Aorta (tissue), 5 donors: ENCODE data around the gene CFAP206. TPM values are rescaled to one million over a fixed set of nuclear protein-coding genes. Genes with fewer than 3 reads are reported as not detected.

Experiments used
- ATAC-seq: fragments of 200-7000 bp; cut with Tn5 transposase; one replicate; pipeline ENCODE4 v1.9.1; 2022; ENCODE audit warnings: moderate library complexity; ENCODE audit not compliant: low FRiP score
- DNase-seq, 2 donors: peaks; one replicate each; pipeline ENCODE4 v3.0.0-alpha.2; 2020
- H3K27ac ChIP-seq, 2 donors: one replicate each; pipeline ENCODE4 v1.5.1; 2013; ENCODE audit warnings: low read length in 2 of 2, mild to moderate bottlenecking in 2 of 2, moderate library complexity in 2 of 2, control low read depth in 1 of 2, inconsistent platforms in 1 of 2, low read depth in 1 of 2
- H3K27me3 ChIP-seq, 2 donors: one replicate each; pipeline ENCODE4 v1.6.1; 2013; ENCODE audit warnings: control low read depth in 1 of 2, low read length in 1 of 2, mild to moderate bottlenecking in 1 of 2, moderate library complexity in 1 of 2; ENCODE audit not compliant: insufficient read depth in 2 of 2, control insufficient read depth in 1 of 2
- H3K36me3 ChIP-seq, 2 donors: one replicate each; pipeline ENCODE4 v1.6.1; 2013; ENCODE audit warnings: control low read depth in 1 of 2, low read length in 1 of 2, mild to moderate bottlenecking in 1 of 2; ENCODE audit not compliant: insufficient read depth in 2 of 2, control insufficient read depth in 1 of 2
- H3K4me1 ChIP-seq, 2 donors: one replicate each; pipeline ENCODE4 v1.6.1; 2013; ENCODE audit warnings: low read length in 2 of 2, control low read depth in 1 of 2, mild to moderate bottlenecking in 1 of 2, moderate library complexity in 1 of 2; ENCODE audit not compliant: insufficient read depth in 2 of 2, control insufficient read depth in 1 of 2
- H3K4me3 ChIP-seq, 2 donors: one replicate each; pipeline ENCODE4 v1.5.1; 2013; ENCODE audit warnings: low read length in 2 of 2, control low read depth in 1 of 2, mild to moderate bottlenecking in 1 of 2
- H3K9me3 ChIP-seq: one replicate; pipeline ENCODE4 v1.6.1; 2013; ENCODE audit warnings: mild to moderate bottlenecking, low read length; ENCODE audit not compliant: control insufficient read depth
- WGBS, 2 donors: extraction: QIAGEN DNeasy Blood & Tissue Kit; methylation state at CpG; one replicate each; pipeline ENCODE4 v1.1.7; 2013; 5-methylcytosine and 5-hydroxymethylcytosine counted together
- intact Hi-C, 2 donors: fragments of 100-400 bp; cut with DNase I; formaldehyde crosslinking; loops; one replicate each; pipeline versions ENCODE4 v1.14.2 to v1.15.0; 2022
- long read RNA-seq, 2 donors: library from polyadenylated mRNA; unstranded; transcript quantifications; one replicate each; pipeline ENCODE4 v2.0.0, GENCODE V29; 2020 to 2021
- polyA plus RNA-seq, 2 donors: library from polyadenylated mRNA; stranded (reverse); fragments of 200-250 nt; gene quantifications; one replicate each; pipeline ENCODE4 v1.2.3, GENCODE V29; 2013
- total RNA-seq, 2 donors: library from RNA; stranded (reverse); fragmentation: NEBNext Ultra II Directional; extraction: Animal tissue kit (Norgen Biotek cat#: 25700); gene quantifications; one replicate each; pipeline ENCODE4 v1.2.1, GENCODE V29; 2021
- donor health status: healthy with polysubstance abuse.
- donor health status: Bipolar disorder and iron deficiency.
- donor health status: DM: no; HTN: no; CAD: no.
- donor health status: DM: no; HTN: no; CAD: no.
- donor health status: DM: yes; HTN: yes; CAD: no.

Gene CFAP206
- total RNA-seq (under 1 TPM in 1 of 2 donors, not detected in 1; 0.45 TPM), polyA plus RNA-seq (under 1 TPM in 1 of 2 donors, not detected in 1; 0.46 TPM)
- long read RNA-seq, donor 1: 0 reads
- long read RNA-seq, donor 2: 0 reads

- Histone ChIP-seq H3K27ac (peak within 1 kb of the TSS in 1 of 2 donors; percentile 34), H3K27me3 (no peaks in the 10 kb centered on the region), H3K4me3 (peak within 1 kb of the TSS; percentile 55 to 58), H3K4me1 (no peaks in the 10 kb centered on the region), H3K9me3 (no peaks in the 10 kb centered on the region), H3K36me3 (no peaks in the 10 kb centered on the region)
- WGBS, 2 donors: 0% methylated on average over 50 to 82 of the region's 82 CpGs
- intact Hi-C loops: loop anchor here (2.0 to 5.0 kb wide), 2 partner anchors 64 to 65 kb away; partner anchors contain the start of gene SLC35A1 (in 2 of the 2)
- ATAC-seq (peak; percentile 96), DNase-seq (peak; percentile 85 to 93)
Measured at GRCh38 chr6:87407901-87408720, at the start of gene CFAP206. Gene CFAP206 (plus strand): TSS chr6:87407972. CDS start chr6:87409840, 1,868 bp downstream.

GRCh38 chr6:87364602-87365252, 43.0 kb upstream of the CFAP206 start:
- 75% methylated on average over 5 of the region's 5 CpGs for WGBS, 2 donors
- DNase-seq (no peak), ATAC-seq (no peak)
- Histone ChIP-seq H3K36me3 (no peaks in the 10 kb centered on the region), H3K4me1 (no peaks in the 10 kb centered on the region), H3K27me3 (no peaks in the 10 kb centered on the region), H3K4me3 (no peak overlapping the region), H3K9me3 (peaks cover 2% of the 10 kb centered on the region), H3K27ac (no peak overlapping the region)
- intact Hi-C loops: no loop called here

GRCh38 chr6:87366072-87366827, 41.5 kb upstream of the CFAP206 start:
- DNase-seq (no peak), ATAC-seq (no peak)
- intact Hi-C loops: no loop called here
- H3K27ac ChIP-seq: no peak overlapping the region
- H3K4me1 ChIP-seq: no peaks in the 10 kb centered on the region
- no peaks in the 10 kb centered on the region for H3K36me3 ChIP-seq
- WGBS, 2 donors: 90% methylated on average over 4 of the region's 4 CpGs
- no peak overlapping the region for H3K4me3 ChIP-seq
- H3K9me3 ChIP-seq: peaks cover 2% of the 10 kb centered on the region
- H3K27me3 ChIP-seq: no peaks in the 10 kb centered on the region

- peaks cover 2% of the 10 kb centered on the region for H3K9me3 ChIP-seq
- no peaks in the 10 kb centered on the region for H3K36me3 ChIP-seq
- no peaks in the 10 kb centered on the region for H3K27me3 ChIP-seq
- H3K27ac ChIP-seq: no peak overlapping the region
- intact Hi-C loops: no loop called here
- H3K4me3 ChIP-seq: no peak overlapping the region
- H3K4me1 ChIP-seq: no peaks in the 10 kb centered on the region
- 72 to 81% methylated on average over 3 of the region's 3 CpGs for WGBS, 2 donors
- ATAC-seq: no peak
- no peak for DNase-seq
Measured at GRCh38 chr6:87366899-87367298, 40.9 kb upstream of the CFAP206 start.

- no peak for ATAC-seq
- Histone ChIP-seq H3K27me3 (no peaks in the 10 kb centered on the region), H3K27ac (no peak overlapping the region), H3K9me3 (no peaks in the 10 kb centered on the region), H3K4me1 (no peaks in the 10 kb centered on the region), H3K36me3 (no peaks in the 10 kb centered on the region), H3K4me3 (no peak overlapping the region)
- intact Hi-C loops: no loop called here
- WGBS, 2 donors: 95 to 100% methylated on average over 2 of the region's 2 CpGs
- DNase-seq: no peak
Measured at GRCh38 chr6:87373377-87373776, 34.4 kb upstream of the CFAP206 start.

GRCh38 chr6:87375315-87375714, 32.5 kb upstream of the CFAP206 start:
- intact Hi-C loops: no loop called here
- no peak overlapping the region for H3K27ac ChIP-seq
- no peaks in the 10 kb centered on the region for H3K27me3 ChIP-seq
- DNase-seq (no peak), ATAC-seq (no peak)
- no peaks in the 10 kb centered on the region for H3K9me3 ChIP-seq
- 94 to 96% methylated on average over 2 of the region's 2 CpGs for WGBS, 2 donors
- no peaks in the 10 kb centered on the region for H3K36me3 ChIP-seq
- no peak overlapping the region for H3K4me3 ChIP-seq
- no peaks in the 10 kb centered on the region for H3K4me1 ChIP-seq

- no peaks in the 10 kb centered on the region for H3K4me1 ChIP-seq
- ATAC-seq (no peak), DNase-seq (no peak)
- H3K27me3 ChIP-seq: no peaks in the 10 kb centered on the region
- H3K4me3 ChIP-seq: no peak overlapping the region
- H3K9me3 ChIP-seq: no peaks in the 10 kb centered on the region
- 96 to 97% methylated on average over 2 of the region's 2 CpGs for WGBS, 2 donors
- H3K27ac ChIP-seq: no peak overlapping the region
- intact Hi-C loops: no loop called here
- H3K36me3 ChIP-seq: no peaks in the 10 kb centered on the region
Measured at GRCh38 chr6:87376643-87377042, 31.1 kb upstream of the CFAP206 start.

- no peaks in the 10 kb centered on the region for H3K4me1 ChIP-seq
- ATAC-seq: no peak
- H3K27ac ChIP-seq: no peak overlapping the region
- WGBS, 2 donors: 85 to 88% methylated on average over 4 of the region's 4 CpGs
- no peaks in the 10 kb centered on the region for H3K27me3 ChIP-seq
- no peak overlapping the region for H3K4me3 ChIP-seq
- no peak for DNase-seq
- no peaks in the 10 kb centered on the region for H3K36me3 ChIP-seq
- H3K9me3 ChIP-seq: no peaks in the 10 kb centered on the region
- intact Hi-C loops: no loop called here
Measured at GRCh38 chr6:87378947-87379346, 28.8 kb upstream of the CFAP206 start.
